HG03460 (cell line): ENCODE data around the gene GRID1.

Source experiments
- ATAC-seq: cut with Tn5 transposase; IDR thresholded peaks from one replicate; pipeline ENCODE4 v1.9.1; 2021; ENCODE audit not compliant: unreplicated experiment

GRID1 gene

DNA sequence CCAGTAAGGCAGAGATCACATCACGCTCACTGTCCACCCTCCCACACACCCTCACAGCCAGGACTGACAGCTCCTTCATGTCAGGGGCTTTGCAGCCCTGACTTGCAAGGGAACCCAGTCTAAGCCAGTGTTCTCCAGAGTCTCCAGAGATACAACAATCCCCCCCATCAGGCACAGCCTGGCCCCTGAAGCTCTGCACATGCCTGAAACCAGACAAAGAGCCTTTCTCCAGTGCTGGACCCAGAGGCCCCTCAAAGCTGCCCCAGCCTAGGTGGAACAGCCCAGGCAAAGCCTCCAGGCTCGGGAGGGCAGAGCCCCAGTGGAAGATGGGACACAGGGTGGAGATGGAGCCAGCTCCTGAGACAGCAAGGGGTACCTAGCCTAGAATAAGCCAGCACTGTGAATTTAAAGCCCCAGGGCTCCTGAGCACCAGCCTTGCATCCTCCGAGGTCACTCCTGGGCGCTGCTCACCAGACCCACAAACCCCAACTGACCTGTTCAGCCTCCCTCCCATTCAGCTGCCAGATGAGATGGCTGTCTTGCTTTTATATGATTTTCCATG lies 50.2 kb downstream of the GRID1 start:
- ATAC-seq = no peak

DNA sequence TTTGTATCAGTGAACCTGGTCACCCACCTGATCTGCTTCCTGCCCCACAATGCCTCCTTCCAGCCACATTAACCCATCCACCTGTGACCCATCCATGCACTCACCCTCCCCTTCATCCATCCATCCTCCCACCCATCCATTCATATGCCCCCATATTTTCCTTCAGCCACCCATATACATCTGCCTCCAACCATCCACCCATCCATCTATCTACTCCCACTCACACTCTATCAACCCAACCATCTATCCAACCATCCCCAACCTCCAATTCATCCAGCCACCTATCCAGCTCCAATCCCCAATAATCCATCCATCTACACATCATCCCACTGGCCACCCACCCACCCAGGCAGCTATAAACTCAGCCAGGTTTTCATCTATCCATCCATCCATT lies 51.0 kb downstream of the GRID1 start:
- ATAC-seq = no peak

DNA sequence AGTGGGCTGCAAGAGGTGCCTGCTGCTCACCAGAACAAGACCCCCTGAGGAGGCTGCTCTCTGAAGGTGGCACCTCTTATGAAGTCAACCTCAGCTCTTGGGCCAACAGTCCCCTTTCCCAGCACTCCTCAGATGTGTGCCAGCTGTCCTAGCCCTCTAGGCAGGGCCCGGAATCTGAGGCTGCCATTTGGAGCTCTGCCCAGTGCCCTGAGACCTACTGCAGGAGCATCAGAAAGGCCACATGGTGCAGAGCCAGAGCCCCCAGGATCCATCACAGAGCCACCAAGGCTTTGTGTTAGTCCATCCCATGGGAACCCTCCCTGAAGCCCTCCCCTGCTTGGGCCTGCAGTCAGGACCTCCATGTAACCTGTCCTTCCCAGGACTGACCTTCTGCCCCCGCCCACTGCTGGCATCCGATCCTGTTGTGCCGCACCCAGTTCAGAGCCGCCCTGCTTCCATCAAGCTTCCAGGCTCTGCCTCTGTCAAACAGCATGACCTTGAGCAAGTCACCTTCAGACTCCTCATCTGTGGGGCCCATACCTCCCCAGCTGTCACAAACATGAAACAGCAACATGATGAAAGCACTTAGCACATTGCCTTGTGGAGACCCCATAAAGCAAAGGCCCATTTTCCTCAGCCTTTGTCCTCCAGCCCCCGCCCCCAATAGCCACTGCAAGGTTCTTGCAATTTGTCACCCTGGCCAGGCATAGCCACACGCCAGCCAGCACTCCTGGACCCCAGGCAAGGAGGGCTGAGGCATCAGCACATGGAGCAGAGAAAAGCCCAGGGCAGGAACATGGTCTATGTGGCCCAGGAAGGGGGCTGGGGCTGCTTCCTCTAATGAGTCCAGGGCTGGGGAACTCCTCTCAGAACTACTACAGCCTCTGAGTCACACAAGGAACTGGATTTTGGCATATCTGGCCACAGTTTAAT lies 51.7 kb downstream of the GRID1 start:
- no peak for ATAC-seq

DNA sequence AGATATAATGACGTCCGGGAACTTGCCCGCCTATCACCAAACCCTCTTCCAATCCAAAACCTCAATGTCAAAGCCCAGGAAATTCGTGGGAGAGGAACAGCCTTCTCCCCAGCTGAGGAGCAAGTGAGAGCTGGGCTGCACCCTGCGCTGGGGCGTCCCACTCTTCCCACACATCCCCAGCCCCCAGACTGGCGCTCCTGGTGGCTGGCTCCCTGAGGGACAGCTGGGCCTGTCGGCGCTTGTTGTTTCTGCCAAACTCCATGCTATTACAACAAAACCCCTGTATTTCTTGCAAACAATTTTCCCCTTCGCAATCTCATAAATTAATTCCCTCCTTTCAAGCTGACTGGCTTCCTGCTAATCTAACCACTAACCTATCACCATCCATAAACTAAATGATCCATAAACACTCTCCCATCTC lies 53.0 kb downstream of the GRID1 start:
- ATAC-seq = no peak

GRCh38 chr10:86312701-86313270 lies 53.8 kb downstream of the GRID1 start:
- ATAC-seq = no peak

DNA sequence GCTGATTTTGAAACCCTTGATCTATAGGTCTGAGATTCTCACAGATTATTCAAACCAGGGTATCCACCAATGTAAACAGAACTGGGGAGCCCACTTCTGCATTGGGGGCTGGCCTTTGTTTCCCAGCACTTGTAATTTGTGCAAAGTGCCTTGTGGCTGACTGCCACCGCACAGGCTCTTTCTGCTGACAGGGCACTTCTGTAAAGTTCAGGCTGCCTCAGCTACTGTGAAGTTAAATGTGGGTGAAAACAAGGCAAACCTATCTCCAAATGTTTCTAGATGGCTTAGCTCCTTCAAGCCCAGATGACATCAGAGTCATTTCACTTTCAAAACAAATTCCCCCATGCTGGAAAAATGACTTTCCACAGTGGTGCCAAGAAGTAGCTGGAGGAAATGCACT lies 54.7 kb downstream of the GRID1 start:
- no peak for ATAC-seq

GRCh38 chr10:86311190-86311589 lies 55.4 kb downstream of the GRID1 start:
- no peak for ATAC-seq

DNA sequence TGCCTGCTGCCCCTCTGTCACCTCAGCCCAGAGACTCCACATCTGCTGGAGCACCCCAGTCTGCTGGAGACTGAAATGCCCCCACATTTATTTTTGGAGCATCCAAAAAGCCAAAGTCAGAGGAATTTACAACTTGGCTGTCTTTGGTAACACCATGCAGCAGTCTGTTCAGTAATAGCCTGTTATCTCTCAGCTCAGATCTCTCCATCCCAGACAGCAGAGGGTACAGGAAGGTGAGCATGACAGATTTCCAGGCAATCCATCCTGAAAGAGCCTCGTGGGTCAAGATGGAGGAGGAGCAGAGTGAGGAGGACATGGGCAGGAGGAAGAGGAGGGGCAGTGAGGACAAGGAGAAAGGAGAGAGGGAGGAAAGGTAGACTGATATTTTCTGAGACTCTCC lies 55.9 kb downstream of the GRID1 start:
- no peak for ATAC-seq

GRCh38 chr10:86310291-86310690 lies 56.3 kb downstream of the GRID1 start:
- no peak for ATAC-seq

- ATAC-seq = no peak
Observed at GRCh38 chr10:86308056-86308455, 58.5 kb downstream of the GRID1 start.

GRCh38 chr10:86306628-86307278 lies 59.8 kb downstream of the GRID1 start:
- ATAC-seq = no peak

DNA sequence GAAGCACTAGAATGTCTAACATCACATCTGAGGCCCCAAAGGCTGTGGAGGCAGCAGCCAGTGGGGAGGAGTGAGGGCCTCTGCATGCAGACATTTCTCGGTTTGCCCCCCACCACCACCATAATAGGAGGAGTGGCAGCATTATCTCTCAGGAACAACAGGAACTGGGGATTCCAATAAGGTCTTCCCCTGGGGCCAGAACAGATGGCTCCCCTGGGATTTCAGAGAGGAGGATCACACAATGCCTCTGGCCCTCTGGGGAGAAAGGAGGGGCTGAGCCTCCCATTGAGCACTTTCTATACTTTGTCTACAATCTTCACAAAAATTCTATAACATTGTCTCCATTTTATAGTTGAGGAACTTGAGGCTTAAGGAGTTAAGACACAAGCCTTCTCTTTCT lies 61.1 kb downstream of the GRID1 start:
- ATAC-seq = no peak

GRCh38 chr10:86304436-86304835 lies 62.2 kb downstream of the GRID1 start:
- ATAC-seq = no peak

- no peak for ATAC-seq
Observed at GRCh38 chr10:86303626-86304025, 63.0 kb downstream of the GRID1 start.

- ATAC-seq = no peak
Observed at GRCh38 chr10:86301971-86302370, 64.6 kb downstream of the GRID1 start.

DNA sequence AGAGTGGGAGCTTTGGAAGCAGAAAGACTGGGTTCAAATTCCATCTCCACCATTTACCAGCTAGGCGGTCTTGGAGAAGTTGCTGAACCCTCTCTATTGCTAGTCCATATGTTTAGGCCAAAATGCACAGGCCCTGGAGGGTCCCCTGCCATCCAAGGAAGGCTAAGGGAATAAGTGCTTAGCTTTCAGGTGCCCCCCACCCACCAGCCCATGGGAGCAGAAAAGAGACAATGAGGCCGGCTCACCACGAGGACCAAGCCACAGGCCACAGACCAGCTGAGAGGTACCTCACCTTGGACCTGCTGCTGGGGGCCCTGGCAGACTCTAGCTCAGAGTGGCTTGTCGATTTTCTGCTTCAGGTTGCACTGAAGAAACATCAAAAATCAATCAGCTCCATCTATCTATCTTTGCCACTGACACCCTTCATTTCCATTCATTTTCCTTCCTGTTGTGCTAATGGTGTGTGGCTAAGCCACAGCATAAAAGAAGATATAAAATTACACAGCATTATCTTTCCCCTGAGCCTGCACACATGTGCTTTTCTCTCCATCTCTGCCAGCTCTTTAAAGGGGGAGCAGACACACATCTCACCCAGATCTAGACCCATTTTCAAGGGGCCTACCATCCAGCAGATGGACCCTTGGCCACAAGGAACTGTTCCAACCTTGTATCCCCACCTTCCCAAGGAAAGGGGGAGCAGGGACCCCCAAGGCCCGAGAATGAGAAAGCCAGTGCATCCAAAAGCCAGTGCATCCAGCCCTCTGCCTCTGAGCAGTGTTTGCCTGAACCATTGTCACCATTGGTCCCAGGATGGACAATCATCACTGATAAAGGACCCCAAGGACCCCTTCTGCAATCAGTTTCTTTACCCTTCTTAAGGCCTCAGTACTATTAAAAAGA lies 65.4 kb downstream of the GRID1 start:
- no peak for ATAC-seq

DNA sequence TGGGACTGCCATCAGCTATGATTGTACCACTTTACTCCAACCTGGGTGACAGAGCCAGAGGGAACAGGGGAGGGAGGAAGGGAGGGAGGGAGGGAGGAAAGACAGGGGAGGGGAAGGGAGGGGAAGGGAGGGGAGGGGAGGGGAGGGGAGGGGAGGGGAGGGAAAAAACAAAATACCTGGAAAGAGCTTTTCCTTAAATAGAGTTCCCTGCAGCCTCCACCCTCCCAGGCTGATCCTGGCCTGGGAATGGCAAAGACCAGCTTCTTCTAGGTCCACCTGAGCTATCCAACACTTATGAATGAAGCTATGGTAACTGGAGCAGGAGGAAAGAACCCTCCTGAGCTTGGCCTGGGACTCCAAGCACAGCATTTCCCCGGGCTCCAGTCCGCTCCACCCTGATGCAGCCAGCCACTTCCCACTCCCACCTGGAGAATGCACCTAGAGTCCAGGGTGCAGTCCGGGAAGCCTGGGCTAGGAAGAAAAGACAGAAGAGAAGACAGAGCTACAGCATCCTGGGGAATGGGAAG lies 66.1 kb downstream of the GRID1 start:
- ATAC-seq = no peak

GRCh38 chr10:86299562-86299961 lies 67.0 kb downstream of the GRID1 start:
- no peak for ATAC-seq

DNA sequence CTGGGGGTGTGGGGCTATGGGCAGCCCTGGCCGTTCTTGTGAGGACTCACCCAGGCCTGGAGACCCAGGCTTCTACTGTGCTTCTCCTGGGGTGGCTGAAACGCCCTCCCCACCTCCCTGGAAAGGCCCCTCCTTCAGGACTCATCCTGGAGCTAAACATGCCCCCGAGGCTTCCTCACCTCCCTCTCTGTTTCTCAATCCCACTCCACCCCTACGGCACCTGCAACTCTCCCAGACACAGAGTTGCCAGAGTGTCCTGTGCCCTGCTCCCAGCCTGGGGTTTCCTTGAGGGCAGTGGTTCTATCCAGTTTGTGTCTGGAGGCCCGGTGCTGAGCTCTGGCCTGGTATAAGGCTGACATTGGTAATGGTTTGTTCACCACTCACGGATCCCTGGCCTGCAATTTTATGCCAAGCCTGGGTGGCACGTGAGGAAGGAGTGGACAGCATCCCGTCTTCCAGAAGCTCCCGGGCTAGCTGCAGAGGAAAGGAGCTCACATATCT lies 68.0 kb downstream of the GRID1 start:
- ATAC-seq = no peak

- ATAC-seq = no peak
Observed at GRCh38 chr10:86295791-86296190, 70.8 kb downstream of the GRID1 start.
